ENCODE results near the gene SCNN1G. TPM values are rescaled to one million over a fixed set of nuclear protein-coding genes. Genes with fewer than 3 reads are reported as not detected.

SCNN1G gene
- total RNA-seq, 3 donors from 2014 or later = 1.9 to 52.4 (median 4.2) TPM

DNA sequence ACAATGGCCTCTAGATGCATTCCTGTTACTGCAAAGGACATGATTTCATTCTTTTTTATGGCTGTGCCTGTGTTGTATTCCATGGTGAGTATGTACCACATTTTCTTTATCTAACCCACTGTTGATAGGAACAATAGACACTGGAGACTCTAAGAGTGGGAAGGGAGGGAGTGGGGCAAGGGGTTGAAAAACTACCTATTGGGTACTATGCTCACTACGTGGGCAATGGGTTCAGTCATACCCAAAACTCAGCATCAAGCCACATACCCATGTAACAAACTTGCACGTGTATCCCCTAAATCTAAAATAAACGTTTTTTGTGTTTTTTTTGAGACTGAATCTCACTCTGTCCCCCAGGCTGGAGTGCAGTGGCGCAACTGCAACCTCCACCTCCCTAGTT is 72.5 kb downstream of the SCNN1G start:
- ATAC-seq = no peak
- no peak for DNase-seq
- Histone ChIP-seq H3K4me1 (ENCODE audit: low read depth) (peaks cover 19% of the 10 kb centered on the region), H3K4me3 (no peak overlapping the region), H3K36me3 (ENCODE audit: low read depth) (no peaks in the 10 kb centered on the region), H3K9me3 (no peaks in the 10 kb centered on the region)
- intact Hi-C loops (cut with DNase I, micrococcal nuclease) = no loop called here
- TF ChIP-seq, protein P1, sequence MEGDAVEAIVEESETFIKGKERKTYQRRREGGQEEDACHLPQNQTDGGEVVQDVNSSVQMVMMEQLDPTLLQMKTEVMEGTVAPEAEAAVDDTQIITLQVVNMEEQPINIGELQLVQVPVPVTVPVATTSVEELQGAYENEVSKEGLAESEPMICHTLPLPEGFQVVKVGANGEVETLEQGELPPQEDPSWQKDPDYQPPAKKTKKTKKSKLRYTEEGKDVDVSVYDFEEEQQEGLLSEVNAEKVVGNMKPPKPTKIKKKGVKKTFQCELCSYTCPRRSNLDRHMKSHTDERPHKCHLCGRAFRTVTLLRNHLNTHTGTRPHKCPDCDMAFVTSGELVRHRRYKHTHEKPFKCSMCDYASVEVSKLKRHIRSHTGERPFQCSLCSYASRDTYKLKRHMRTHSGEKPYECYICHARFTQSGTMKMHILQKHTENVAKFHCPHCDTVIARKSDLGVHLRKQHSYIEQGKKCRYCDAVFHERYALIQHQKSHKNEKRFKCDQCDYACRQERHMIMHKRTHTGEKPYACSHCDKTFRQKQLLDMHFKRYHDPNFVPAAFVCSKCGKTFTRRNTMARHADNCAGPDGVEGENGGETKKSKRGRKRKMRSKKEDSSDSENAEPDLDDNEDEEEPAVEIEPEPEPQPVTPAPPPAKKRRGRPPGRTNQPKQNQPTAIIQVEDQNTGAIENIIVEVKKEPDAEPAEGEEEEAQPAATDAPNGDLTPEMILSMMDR (IDR thresholded peaks at IDR 0.05) = no peak

DNA sequence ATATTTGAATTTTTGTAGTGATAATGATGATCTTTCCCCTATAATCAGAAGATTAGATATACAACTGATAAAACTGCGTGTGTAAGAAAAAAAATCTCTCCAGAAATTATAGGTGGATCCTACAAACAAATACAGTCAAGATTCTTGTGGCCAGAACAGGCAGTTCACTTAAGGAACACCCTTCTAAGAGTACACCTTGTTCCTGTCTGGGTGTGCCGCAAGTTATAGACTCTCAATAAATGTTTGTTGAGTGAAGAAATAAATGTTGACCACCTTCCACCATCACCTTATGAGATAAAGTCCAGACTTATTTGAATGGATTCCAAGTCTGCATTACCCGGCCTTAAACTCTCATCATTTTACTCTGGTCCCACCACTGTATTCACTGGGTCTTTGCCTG is 73.9 kb downstream of the SCNN1G start:
- H3K4me1 ChIP-seq (ENCODE audit: low read depth) = peaks cover 22% of the 10 kb centered on the region
- H3K4me3 ChIP-seq = no peak overlapping the region
- H3K36me3 ChIP-seq (ENCODE audit: low read depth) = no peaks in the 10 kb centered on the region
- peak; percentile 73 for ATAC-seq
- peak in 1 of 3 donors; percentile 40 for DNase-seq
- H3K9me3 ChIP-seq = no peaks in the 10 kb centered on the region
- intact Hi-C loops (cut with DNase I, micrococcal nuclease) = no loop called here
- TF ChIP-seq, protein P1 (IDR thresholded peaks at IDR 0.05) = no peak

GRCh38 chr16:23257682-23258081 is 75.1 kb downstream of the SCNN1G start:
- intact Hi-C loops (cut with DNase I, micrococcal nuclease) = no loop called here
- no peaks in the 10 kb centered on the region for H3K36me3 ChIP-seq (ENCODE audit: low read depth)
- TF ChIP-seq, protein P1 (IDR thresholded peaks at IDR 0.05) = no peak
- no peak overlapping the region for H3K4me3 ChIP-seq
- no peak for DNase-seq
- no peaks in the 10 kb centered on the region for H3K9me3 ChIP-seq
- ATAC-seq = no peak
- H3K4me1 ChIP-seq (ENCODE audit: low read depth) = peaks cover 29% of the 10 kb centered on the region

DNA sequence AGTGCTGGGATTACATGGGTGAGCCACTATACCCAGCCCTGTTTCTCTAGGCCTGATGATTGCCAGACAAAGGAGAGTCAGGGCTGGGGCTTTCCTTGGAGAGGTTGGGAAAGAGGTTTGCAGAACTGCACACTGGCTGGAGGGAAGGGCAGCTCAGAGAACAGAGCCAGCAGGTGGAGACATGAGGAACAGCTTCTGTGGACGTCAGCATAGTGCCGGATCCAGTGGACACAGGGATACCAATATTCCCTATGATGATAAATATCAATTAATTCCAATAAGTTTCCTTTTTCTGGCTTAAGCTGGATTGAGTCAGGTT is 76.3 kb downstream of the SCNN1G start:
- intact Hi-C loops (cut with DNase I, micrococcal nuclease) = no loop called here
- H3K4me1 ChIP-seq (ENCODE audit: low read depth) = peaks cover 29% of the 10 kb centered on the region
- H3K9me3 ChIP-seq = no peaks in the 10 kb centered on the region
- H3K36me3 ChIP-seq (ENCODE audit: low read depth) = no peaks in the 10 kb centered on the region
- no peak overlapping the region for H3K4me3 ChIP-seq
- TF ChIP-seq, protein P1 (IDR thresholded peaks at IDR 0.05) = no peak
- ATAC-seq (peak; percentile 72), DNase-seq (peak in 2 of 3 donors; percentile 20 to 35)

Other genes with a start within 250 kb of the SCNN1G start
- 10 to 100 TPM in 1 of 3 donors, 1 to 10 TPM in 2; 6.5 to 15.1 (median 7.7) TPM for gene USP31, start 33.3 kb upstream of the SCNN1G start, total RNA-seq
- gene SCNN1B, start 119.6 kb downstream of the SCNN1G start, total RNA-seq = 100 to 1,000 TPM; 164 to 452 (median 204) TPM

Data from mucosa of descending colon (tissue), 3 donors.